ENCODE measurements around the gene C11orf42.

Gene C11orf42

GRCh38 chr11:6249770-6250555 lies 44.6 kb downstream of the C11orf42 start:
- TF ChIP-seq CTCF (IDR thresholded peaks at IDR 0.05; ENCODE audit: low read depth, low read length, missing control alignments), result no peak
- H3K4me3 ChIP-seq (replicated peaks; ENCODE audit: low read depth, low read length), result no peak overlapping the region
- DNase-seq (ENCODE audit: extremely low read depth, low read depth), result peak; percentile 9

- peak; percentile 81 for TF ChIP-seq CTCF (IDR thresholded peaks at IDR 0.05; ENCODE audit: low read depth, low read length, missing control alignments)
- DNase-seq (ENCODE audit: extremely low read depth, low read depth), result peak; percentile 44
- no peak overlapping the region for H3K4me3 ChIP-seq (replicated peaks; ENCODE audit: low read depth, low read length)
Measured at GRCh38 chr11:6251120-6251733, 45.9 kb downstream of the C11orf42 start.

GRCh38 chr11:6251990-6252473 lies 46.7 kb downstream of the C11orf42 start:
- TF ChIP-seq CTCF (IDR thresholded peaks at IDR 0.05; ENCODE audit: low read depth, low read length, missing control alignments), result no peak
- DNase-seq (ENCODE audit: extremely low read depth, low read depth), result no peak
- H3K4me3 ChIP-seq (replicated peaks; ENCODE audit: low read depth, low read length), result no peak overlapping the region

GRCh38 chr11:6253197-6253596 lies 47.8 kb downstream of the C11orf42 start:
- DNase-seq (ENCODE audit: extremely low read depth, low read depth), result no peak
- no peak overlapping the region for H3K4me3 ChIP-seq (replicated peaks; ENCODE audit: low read depth, low read length)
- no peak for TF ChIP-seq CTCF (IDR thresholded peaks at IDR 0.05; ENCODE audit: low read depth, low read length, missing control alignments)

GRCh38 chr11:6258141-6258540 lies 52.8 kb downstream of the C11orf42 start:
- no peak overlapping the region for H3K4me3 ChIP-seq (replicated peaks; ENCODE audit: low read depth, low read length)
- TF ChIP-seq CTCF (IDR thresholded peaks at IDR 0.05; ENCODE audit: low read depth, low read length, missing control alignments), result no peak
- DNase-seq (ENCODE audit: extremely low read depth, low read depth), result no peak

GRCh38 chr11:6258571-6259081 lies 53.3 kb downstream of the C11orf42 start:
- no peak overlapping the region for H3K4me3 ChIP-seq (replicated peaks; ENCODE audit: low read depth, low read length)
- no peak for TF ChIP-seq CTCF (IDR thresholded peaks at IDR 0.05; ENCODE audit: low read depth, low read length, missing control alignments)
- DNase-seq (ENCODE audit: extremely low read depth, low read depth), result no peak
